GM12892 (cell line): ENCODE data around the gene SLFN14.

Experiments
- POLR2A ChIP-seq: IDR thresholded peaks from 2 replicates; pipeline ENCODE4 v1.6.1; 2011; ENCODE audit warnings: low read depth, low read length, control low read depth
- POLR2AphosphoS5 ChIP-seq: IDR thresholded peaks from 2 replicates; pipeline ENCODE4 v1.6.1; 2011; ENCODE audit warnings: low read depth, low read length, control low read depth

DNA sequence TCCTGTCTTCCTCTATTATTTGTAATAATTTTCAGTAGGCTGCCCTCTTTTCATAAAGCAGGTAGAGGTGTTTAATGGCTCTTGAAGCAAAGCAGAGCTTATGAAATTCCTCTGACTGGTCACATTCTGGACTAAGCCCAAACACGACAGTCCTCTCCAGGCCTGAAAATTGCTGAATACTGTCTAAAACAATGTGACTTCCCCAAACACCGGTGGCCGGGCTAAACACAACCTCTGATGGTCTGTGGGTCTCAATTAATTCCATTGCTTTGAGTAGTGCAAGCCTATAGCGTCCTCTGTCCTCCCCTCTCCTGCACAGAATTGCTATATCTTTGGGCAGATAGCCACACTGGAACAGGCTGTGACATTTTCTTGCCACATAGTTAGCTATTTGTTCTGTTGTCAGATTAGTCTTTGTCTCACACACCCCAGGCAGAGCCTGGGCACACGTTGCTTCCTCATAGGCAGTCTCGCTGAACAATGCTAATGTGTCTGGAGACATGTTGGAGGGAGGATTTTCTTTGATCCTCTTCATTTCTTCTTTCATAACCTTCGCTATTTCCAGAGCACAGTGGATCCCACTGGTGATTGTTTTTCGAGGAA, 12.3 kb downstream of the SLFN14 start:
- TF ChIP-seq POLR2AphosphoS5, result no peak
- TF ChIP-seq POLR2A, result no peak
